ENCODE measurements around the gene RFC1.
"Not testable (repeated sequence)": the region's sequence is repeated elsewhere in the genome, so short reads cannot be mapped to it uniquely, and the experiment has no call there.

RFC1 gene

DNA sequence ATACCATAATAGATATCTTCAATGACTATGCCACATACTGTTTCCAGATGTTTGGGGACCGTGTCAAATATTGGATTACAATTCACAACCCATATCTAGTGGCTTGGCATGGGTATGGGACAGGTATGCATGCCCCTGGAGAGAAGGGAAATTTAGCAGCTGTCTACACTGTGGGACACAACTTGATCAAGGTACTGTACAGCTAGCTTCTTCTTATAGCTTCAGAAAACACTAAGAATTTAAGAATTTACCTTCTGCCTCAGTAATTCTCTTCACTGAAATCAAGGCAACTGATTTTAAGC, 41.4 kb upstream of the RFC1 start:
- Histone ChIP-seq H2BK15ac (ENCODE audit: low read length) (no peak overlapping the region), H3K23ac (ENCODE audit: low read depth, low read length, poor library complexity) (no peak overlapping the region), H3K4me3 (ENCODE audit: low read length in 2 of 2) (no peak overlapping the region), H3K27me3 (ENCODE audit: control insufficient read depth in 3 of 3, insufficient read depth in 3 of 3, low read depth in 1 of 3, low read length in 3 of 3) (no peaks in the 10 kb centered on the region), H3K14ac (ENCODE audit: low read length) (no peak overlapping the region), H3K79me1 (ENCODE audit: low read depth, low read length) (no peaks in the 10 kb centered on the region), H4K91ac (ENCODE audit: low read depth, low read length, poor library complexity) (no peak overlapping the region), H2BK120ac (ENCODE audit: low read depth, low read length) (no peak overlapping the region), H3K27ac (replicated peaks; ENCODE audit: low read length) (no peak overlapping the region), H3K4me1 (ENCODE audit: control insufficient read depth in 2 of 2, insufficient read depth in 1 of 2, low read depth in 1 of 2, low read length in 2 of 2) (no peaks in the 10 kb centered on the region), H3K4me2 (ENCODE audit: insufficient read depth, low read length, poor library complexity, severe bottlenecking) (no peak overlapping the region), H2AK5ac (ENCODE audit: low read depth, low read length) (no peak overlapping the region), H3K4ac (ENCODE audit: low read length) (no peak overlapping the region), H2BK5ac (ENCODE audit: low read length) (no peak overlapping the region), H2AFZ (ENCODE audit: low read length) (no peak overlapping the region), H2BK12ac (ENCODE audit: low read length) (no peak overlapping the region), H3K18ac (ENCODE audit: low read length) (no peak overlapping the region), H3K36me3 (replicated peaks in 1 of 2; ENCODE audit: control insufficient read depth in 2 of 2, insufficient read depth in 2 of 2, low read length in 2 of 2) (no peaks in the 10 kb centered on the region), H4K8ac (ENCODE audit: low read depth, low read length) (no peak overlapping the region), H3K9ac (ENCODE audit: low read depth, low read length, poor library complexity) (no peak overlapping the region), H3K9me3 (replicated peaks in 1 of 2; ENCODE audit: control insufficient read depth in 2 of 2, insufficient read depth in 1 of 2, low read depth in 1 of 2, low read length in 2 of 2) (no peaks in the 10 kb centered on the region)
- no peak for DNase-seq (ENCODE audit: low spot score)
- WGBS, 2 donors (ENCODE audit: extremely low coverage in 2 of 2, insufficient read length in 2 of 2, insufficient replicate concordance in 1 of 2): no CpG with 5 or more reads among the region's 1 CpG

DNA sequence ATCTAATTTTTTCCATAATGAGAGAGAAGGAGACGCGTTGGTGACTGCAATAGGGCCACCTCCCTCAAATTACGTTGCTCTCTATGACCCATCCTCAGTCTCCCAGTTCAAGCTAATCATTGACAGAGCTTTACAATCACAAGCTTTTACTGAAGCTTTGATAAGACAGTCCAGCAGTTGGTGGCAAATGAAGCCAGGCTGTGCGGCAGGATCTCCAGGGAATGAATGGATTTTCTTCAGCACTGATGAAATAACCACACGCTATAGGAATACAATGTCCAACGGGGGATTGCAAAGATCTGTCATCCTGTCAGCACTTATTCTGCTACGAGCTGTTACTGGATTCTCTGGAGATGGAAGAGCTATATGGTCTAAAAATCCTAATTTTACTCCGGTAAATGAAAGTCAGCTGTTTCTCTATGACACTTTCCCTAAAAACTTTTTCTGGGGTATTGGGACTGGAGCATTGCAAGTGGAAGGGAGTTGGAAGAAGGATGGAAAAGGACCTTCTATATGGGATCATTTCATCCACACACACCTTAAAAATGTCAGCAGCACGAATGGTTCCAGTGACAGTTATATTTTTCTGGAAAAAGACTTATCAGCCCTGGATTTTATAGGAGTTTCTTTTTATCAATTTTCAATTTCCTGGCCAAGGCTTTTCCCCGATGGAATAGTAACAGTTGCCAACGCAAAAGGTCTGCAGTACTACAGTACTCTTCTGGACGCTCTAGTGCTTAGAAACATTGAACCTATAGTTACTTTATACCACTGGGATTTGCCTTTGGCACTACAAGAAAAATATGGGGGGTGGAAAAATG, 40.8 kb upstream of the RFC1 start, which contains the start of gene KLB:
Gene KLB, plus strand, starts transcription at position 168 of the 821 bp plus-strand sequence. Its CDS starts 20 bp downstream, at position 188.
- Histone ChIP-seq H3K23ac (ENCODE audit: low read depth, low read length, poor library complexity) (no peak within 1 kb of the TSS), H2AFZ (ENCODE audit: low read length) (no peak within 1 kb of the TSS), H2AK5ac (ENCODE audit: low read depth, low read length) (no peak within 1 kb of the TSS), H3K4ac (ENCODE audit: low read length) (no peak within 1 kb of the TSS), H4K8ac (ENCODE audit: low read depth, low read length) (no peak within 1 kb of the TSS), H3K9ac (ENCODE audit: low read depth, low read length, poor library complexity) (no peak within 1 kb of the TSS), H3K79me1 (ENCODE audit: low read depth, low read length) (no peaks in the 10 kb centered on the region), H3K4me3 (ENCODE audit: low read length in 2 of 2) (no peak within 1 kb of the TSS), H3K18ac (ENCODE audit: low read length) (no peak within 1 kb of the TSS), H2BK120ac (ENCODE audit: low read depth, low read length) (no peak within 1 kb of the TSS), H2BK12ac (ENCODE audit: low read length) (no peak within 1 kb of the TSS), H3K4me2 (ENCODE audit: insufficient read depth, low read length, poor library complexity, severe bottlenecking) (no peak within 1 kb of the TSS), H3K36me3 (replicated peaks in 1 of 2; ENCODE audit: control insufficient read depth in 2 of 2, insufficient read depth in 2 of 2, low read length in 2 of 2) (no peaks in the 10 kb centered on the region), H3K27ac (replicated peaks; ENCODE audit: low read length) (no peak within 1 kb of the TSS), H3K14ac (ENCODE audit: low read length) (no peak within 1 kb of the TSS), H3K27me3 (ENCODE audit: control insufficient read depth in 3 of 3, insufficient read depth in 3 of 3, low read depth in 1 of 3, low read length in 3 of 3) (no peaks in the 10 kb centered on the region), H3K9me3 (replicated peaks in 1 of 2; ENCODE audit: control insufficient read depth in 2 of 2, insufficient read depth in 1 of 2, low read depth in 1 of 2, low read length in 2 of 2) (no peaks in the 10 kb centered on the region), H3K4me1 (ENCODE audit: control insufficient read depth in 2 of 2, insufficient read depth in 1 of 2, low read depth in 1 of 2, low read length in 2 of 2) (no peaks in the 10 kb centered on the region), H4K91ac (ENCODE audit: low read depth, low read length, poor library complexity) (no peak within 1 kb of the TSS), H2BK15ac (ENCODE audit: low read length) (no peak within 1 kb of the TSS), H2BK5ac (ENCODE audit: low read length) (no peak within 1 kb of the TSS)
- no CpG with 5 or more reads among the region's 12 CpGs for WGBS, 2 donors (ENCODE audit: extremely low coverage in 2 of 2, insufficient read length in 2 of 2, insufficient replicate concordance in 1 of 2)
- DNase-seq (ENCODE audit: low spot score): no peak

DNA sequence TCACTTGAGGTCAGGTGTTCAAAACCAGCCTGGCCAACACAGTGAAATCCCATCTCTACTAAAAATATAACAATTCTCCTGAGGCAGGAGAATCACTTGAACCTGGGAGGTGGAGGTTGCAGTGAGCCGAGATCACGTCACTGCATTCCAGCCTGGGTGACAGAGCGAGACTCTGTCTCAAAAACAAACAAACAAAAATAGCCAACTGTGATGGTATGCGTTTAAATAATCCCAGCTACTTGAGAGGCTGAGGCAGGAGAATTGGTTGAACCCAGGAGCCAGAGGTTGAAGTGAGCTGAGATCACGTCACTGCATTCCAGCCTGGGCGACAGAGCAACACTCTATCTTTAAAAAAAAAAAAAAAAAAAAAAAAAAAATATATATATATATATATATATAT, 35.5 kb upstream of the RFC1 start:
- not testable (repeated sequence) for H3K23ac ChIP-seq (ENCODE audit: low read depth, low read length, poor library complexity); H2BK120ac ChIP-seq (ENCODE audit: low read depth, low read length); H3K14ac ChIP-seq (ENCODE audit: low read length); H3K79me1 ChIP-seq (ENCODE audit: low read depth, low read length); H2AFZ ChIP-seq (ENCODE audit: low read length); DNase-seq (ENCODE audit: low spot score); H3K27ac ChIP-seq (replicated peaks; ENCODE audit: low read length); H3K4me3 ChIP-seq (ENCODE audit: low read length in 2 of 2); H3K27me3 ChIP-seq (ENCODE audit: control insufficient read depth in 3 of 3, insufficient read depth in 3 of 3, low read depth in 1 of 3, low read length in 3 of 3); H2BK15ac ChIP-seq (ENCODE audit: low read length); H3K9ac ChIP-seq (ENCODE audit: low read depth, low read length, poor library complexity); H4K91ac ChIP-seq (ENCODE audit: low read depth, low read length, poor library complexity); H2BK5ac ChIP-seq (ENCODE audit: low read length); H2AK5ac ChIP-seq (ENCODE audit: low read depth, low read length); H3K36me3 ChIP-seq (replicated peaks in 1 of 2; ENCODE audit: control insufficient read depth in 2 of 2, insufficient read depth in 2 of 2, low read length in 2 of 2); H4K8ac ChIP-seq (ENCODE audit: low read depth, low read length); H3K18ac ChIP-seq (ENCODE audit: low read length); H3K4me2 ChIP-seq (ENCODE audit: insufficient read depth, low read length, poor library complexity, severe bottlenecking); H3K4ac ChIP-seq (ENCODE audit: low read length); H3K9me3 ChIP-seq (replicated peaks in 1 of 2; ENCODE audit: control insufficient read depth in 2 of 2, insufficient read depth in 1 of 2, low read depth in 1 of 2, low read length in 2 of 2); H3K4me1 ChIP-seq (ENCODE audit: control insufficient read depth in 2 of 2, insufficient read depth in 1 of 2, low read depth in 1 of 2, low read length in 2 of 2); H2BK12ac ChIP-seq (ENCODE audit: low read length)
- WGBS, 2 donors (ENCODE audit: extremely low coverage in 2 of 2, insufficient read length in 2 of 2, insufficient replicate concordance in 1 of 2): no CpG with 5 or more reads among the region's 6 CpGs

DNA sequence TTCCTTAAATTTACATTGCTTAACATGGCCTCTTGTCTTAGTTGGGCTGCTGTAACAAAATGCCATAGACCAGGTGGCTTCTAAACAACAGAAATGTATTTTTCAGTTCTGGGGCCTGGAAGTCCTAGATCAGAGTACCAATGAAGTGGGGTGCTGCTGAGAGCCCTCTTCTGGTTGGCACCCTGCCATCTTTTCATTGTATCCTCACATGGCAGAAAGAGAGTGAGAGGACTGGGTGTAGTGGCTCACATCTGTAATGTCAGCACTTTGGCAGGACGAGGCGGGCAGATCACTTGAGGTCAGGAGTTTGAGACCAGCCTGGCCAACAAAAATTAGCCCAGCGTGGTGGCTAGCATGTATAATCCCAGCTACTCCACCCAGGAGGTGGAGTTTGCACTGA, 28.5 kb upstream of the RFC1 start:
- Histone ChIP-seq H3K79me1 (ENCODE audit: low read depth, low read length) (no peaks in the 10 kb centered on the region), H3K18ac (ENCODE audit: low read length) (no peak overlapping the region), H3K23ac (ENCODE audit: low read depth, low read length, poor library complexity) (no peak overlapping the region), H2BK15ac (ENCODE audit: low read length) (no peak overlapping the region), H3K4me2 (ENCODE audit: insufficient read depth, low read length, poor library complexity, severe bottlenecking) (no peak overlapping the region), H2AK5ac (ENCODE audit: low read depth, low read length) (no peak overlapping the region), H3K36me3 (replicated peaks in 1 of 2; ENCODE audit: control insufficient read depth in 2 of 2, insufficient read depth in 2 of 2, low read length in 2 of 2) (no peaks in the 10 kb centered on the region), H2BK120ac (ENCODE audit: low read depth, low read length) (no peak overlapping the region), H2AFZ (ENCODE audit: low read length) (no peak overlapping the region), H4K91ac (ENCODE audit: low read depth, low read length, poor library complexity) (no peak overlapping the region), H3K27ac (replicated peaks; ENCODE audit: low read length) (no peak overlapping the region), H3K4me1 (ENCODE audit: control insufficient read depth in 2 of 2, insufficient read depth in 1 of 2, low read depth in 1 of 2, low read length in 2 of 2) (no peaks in the 10 kb centered on the region), H3K4me3 (ENCODE audit: low read length in 2 of 2) (no peak overlapping the region), H2BK12ac (ENCODE audit: low read length) (no peak overlapping the region), H2BK5ac (ENCODE audit: low read length) (no peak overlapping the region), H3K9ac (ENCODE audit: low read depth, low read length, poor library complexity) (no peak overlapping the region), H3K4ac (ENCODE audit: low read length) (no peak overlapping the region), H3K14ac (ENCODE audit: low read length) (no peak overlapping the region), H3K27me3 (ENCODE audit: control insufficient read depth in 3 of 3, insufficient read depth in 3 of 3, low read depth in 1 of 3, low read length in 3 of 3) (peaks cover 0 to 5% (median 0%) of the 10 kb centered on the region in 3 experiments), H4K8ac (ENCODE audit: low read depth, low read length) (no peak overlapping the region), H3K9me3 (replicated peaks in 1 of 2; ENCODE audit: control insufficient read depth in 2 of 2, insufficient read depth in 1 of 2, low read depth in 1 of 2, low read length in 2 of 2) (no peaks in the 10 kb centered on the region)
- no peak for DNase-seq (ENCODE audit: low spot score)
- no CpG with 5 or more reads among the region's 3 CpGs for WGBS, 2 donors (ENCODE audit: extremely low coverage in 2 of 2, insufficient read length in 2 of 2, insufficient replicate concordance in 1 of 2)
